AG09319 (cell line): Measurements from ENCODE around the gene GSAP.

ENCODE experiments used
- DNase-seq: peaks from one replicate; pipeline ENCODE4 v3.0.0-alpha.2; 2010; ENCODE audit warnings: low read depth; ENCODE audit errors: extremely low read depth
- CTCF ChIP-seq: IDR thresholded peaks from 2 replicates; pipeline ENCODE4 v1.5.1; 2011; ENCODE audit warnings: low read depth, mild to moderate bottlenecking, inconsistent platforms, low read length, moderate library complexity

Gene GSAP

GRCh38 chr7:77438131-77438530 lies 22.0 kb upstream of the GSAP start:
- TF ChIP-seq CTCF, result no peak
- no peak for DNase-seq

- DNase-seq, result no peak
- TF ChIP-seq CTCF, result no peak
Observed at GRCh38 chr7:77434570-77435275, 18.6 kb upstream of the GSAP start.

- no peak for DNase-seq
- TF ChIP-seq CTCF, result no peak
Observed at GRCh38 chr7:77433901-77434300, 17.8 kb upstream of the GSAP start.

GRCh38 chr7:77430927-77431326 lies 14.8 kb upstream of the GSAP start:
- no peak for DNase-seq
- no peak for TF ChIP-seq CTCF

- TF ChIP-seq CTCF, result no peak
- no peak for DNase-seq
Observed at GRCh38 chr7:77428777-77429231, 12.7 kb upstream of the GSAP start.

- DNase-seq, result no peak
- no peak for TF ChIP-seq CTCF
Observed at GRCh38 chr7:77427996-77428603, 12.0 kb upstream of the GSAP start.

- DNase-seq, result no peak
- no peak for TF ChIP-seq CTCF
Observed at GRCh38 chr7:77426521-77427051, 10.4 kb upstream of the GSAP start.
